SK-N-MC (cell line): ENCODE results near the gene CLDN4.

Experiments used
- FOXP2 ChIP-seq: optimal IDR thresholded peaks from 2 replicates; pipeline ENCODE3; 2011; ENCODE audit warnings: mild to moderate bottlenecking, moderate library complexity; ENCODE audit not compliant: insufficient read depth; ENCODE audit errors: extremely low read length, control extremely low read depth
- POLR2AphosphoS5 ChIP-seq: IDR thresholded peaks from 2 replicates; pipeline ENCODE4 v1.6.1; 2012; ENCODE audit warnings: mild to moderate bottlenecking, low read depth, low read length, borderline replicate concordance

- TF ChIP-seq POLR2AphosphoS5, result no peak
- TF ChIP-seq FOXP2, result no peak
Observed at GRCh38 chr7:73876973-73877372, 46.2 kb downstream of the CLDN4 start.
